Measurements from ENCODE around the gene CMTM1. TPM values are rescaled to one million over a fixed set of nuclear protein-coding genes. Genes with fewer than 3 reads are reported as not detected.

The CMTM1 gene
- total RNA-seq, 3 donors from 2014 or later: 3.1 to 6.1 (median 4.8) TPM

- no peak for ATAC-seq
- Histone ChIP-seq H3K4me3 (peak overlapping the region; percentile 35), H3K9me3 (no peaks in the 10 kb centered on the region), H3K36me3 (ENCODE audit: low read depth) (no peaks in the 10 kb centered on the region), H3K4me1 (ENCODE audit: low read depth) (peaks cover 33% of the 10 kb centered on the region)
- intact Hi-C loops (cut with DNase I, micrococcal nuclease): no loop called here
- TF ChIP-seq CTCF (IDR thresholded peaks at IDR 0.05): no peak
- DNase-seq: peak in 1 of 3 donors; percentile 16
These were observed 14.4 kb upstream of the CMTM1 start for GRCh38 chr16:66551788-66552285.

- intact Hi-C loops (cut with DNase I, micrococcal nuclease): no loop called here
- no peaks in the 10 kb centered on the region for H3K9me3 ChIP-seq
- H3K4me1 ChIP-seq (ENCODE audit: low read depth): peaks cover 37% of the 10 kb centered on the region
These were observed 13.7 kb upstream of the CMTM1 start, which contains the start of gene CKLF for GRCh38 chr16:66552286-66553177. Gene CKLF (plus strand): TSS chr16:66552576. CDS start chr16:66552716, 140 bp downstream.

GRCh38 chr16:66553223-66553622, 13.0 kb upstream of the CMTM1 start:
- ATAC-seq: peak; percentile 56
- intact Hi-C loops (cut with DNase I, micrococcal nuclease): no loop called here
- H3K4me1 ChIP-seq (ENCODE audit: low read depth): peaks cover 37% of the 10 kb centered on the region

More at GRCh38 chr16:66552286-66553177, 13.7 kb upstream of the CMTM1 start, which contains the start of gene CKLF:
- peak; percentile 85 for ATAC-seq
- peak within 1 kb of the TSS; percentile 35 for H3K4me3 ChIP-seq
- peak; percentile 91 to 95 (median 93) for DNase-seq
- TF ChIP-seq CTCF (IDR thresholded peaks at IDR 0.05): no peak
- H3K36me3 ChIP-seq (ENCODE audit: low read depth): no peaks in the 10 kb centered on the region

DNA sequence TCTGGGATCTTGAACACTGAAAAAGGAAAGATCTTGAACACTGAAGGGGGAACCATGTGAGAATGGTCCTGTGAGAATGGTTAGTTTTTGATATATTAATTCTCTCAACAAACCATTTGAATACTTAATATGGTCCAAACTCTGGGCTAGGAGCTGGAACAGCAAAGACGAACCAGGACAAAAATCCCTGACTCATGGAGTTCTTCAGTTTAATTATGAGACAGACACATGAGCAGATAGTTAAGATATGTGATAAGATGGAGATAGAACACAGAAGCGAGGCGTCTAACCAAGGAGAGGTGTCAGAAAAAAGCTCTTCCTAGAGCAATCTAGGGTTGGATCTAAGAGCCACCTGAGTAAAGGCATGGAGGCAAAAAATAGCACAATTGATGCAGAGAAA, 12.2 kb upstream of the CMTM1 start:
- intact Hi-C loops (cut with DNase I, micrococcal nuclease): no loop called here
- ATAC-seq (no peak), DNase-seq (no peak)
- H3K9me3 ChIP-seq: no peaks in the 10 kb centered on the region
- H3K36me3 ChIP-seq (ENCODE audit: low read depth): no peaks in the 10 kb centered on the region
- peaks cover 33% of the 10 kb centered on the region for H3K4me1 ChIP-seq (ENCODE audit: low read depth)
- H3K4me3 ChIP-seq: no peak overlapping the region
- no peak for TF ChIP-seq CTCF (IDR thresholded peaks at IDR 0.05)

More at GRCh38 chr16:66553223-66553622, 13.0 kb upstream of the CMTM1 start:
- peak in 2 of 3 donors; percentile 47 to 53 for DNase-seq
- no peaks in the 10 kb centered on the region for H3K9me3 ChIP-seq
- H3K4me3 ChIP-seq: peak overlapping the region; percentile 35
- TF ChIP-seq CTCF (IDR thresholded peaks at IDR 0.05): no peak
- H3K36me3 ChIP-seq (ENCODE audit: low read depth): no peaks in the 10 kb centered on the region

- H3K4me3 ChIP-seq: no peak overlapping the region
- no peak for TF ChIP-seq CTCF (IDR thresholded peaks at IDR 0.05)
- no peak for ATAC-seq
- no peaks in the 10 kb centered on the region for H3K9me3 ChIP-seq
- intact Hi-C loops (cut with DNase I, micrococcal nuclease): no loop called here
- H3K4me1 ChIP-seq (ENCODE audit: low read depth): peaks cover 33% of the 10 kb centered on the region
- no peaks in the 10 kb centered on the region for H3K36me3 ChIP-seq (ENCODE audit: low read depth)
- DNase-seq: no peak
These were observed 11.7 kb upstream of the CMTM1 start for GRCh38 chr16:66554495-66554894.
